ENCODE measurements around the gene BBX. TPM values are rescaled to one million over a fixed set of nuclear protein-coding genes. Genes with fewer than 3 reads are reported as not detected.
A peak's percentile ranks its signal among the peaks of the same experiment; 100 is the strongest.

BBX gene
- total RNA-seq, 1 donor from 2014 or later = 77.5 TPM

- Mint-ChIP-seq H3K36me3 (ENCODE audit: low read depth) (peaks cover 4% of the 10 kb centered on the region), H3K27me3 (no peaks in the 10 kb centered on the region), H3K9me3 (no peaks in the 10 kb centered on the region), H3K27ac (no peak overlapping the region), H3K4me1 (peaks cover 34% of the 10 kb centered on the region), H3K4me3 (no peak overlapping the region)
- intact Hi-C loops (cut with micrococcal nuclease) = loop anchor here (10.0 kb wide), 1 partner anchor 236 kb away; no protein-coding TSS in a partner anchor
- ChIA-PET POLR2A (interaction anchor here (0.7 kb wide), 1 partner anchor 396 kb away, joined by 4 read pairs; no protein-coding TSS in a partner anchor), CTCF (interaction anchor here (0.6 to 1.4 kb wide), 4 partner anchors 10 to 133 kb away, joined by 3 to 4 read pairs (median 3); no protein-coding TSS in a partner anchor)
- ATAC-seq (ENCODE audit: low read depth) (no peak), DNase-seq (no peak)
- TF ChIP-seq CTCF (IDR thresholded peaks at IDR 0.05) = no peak
These were observed 148.2 kb downstream of the BBX start for GRCh38 chr3:107670986-107671385.

GRCh38 chr3:107674371-107674770 lies 151.6 kb downstream of the BBX start:
- TF ChIP-seq CTCF (IDR thresholded peaks at IDR 0.05) = no peak
- peak overlapping the region; percentile 86 for H3K27ac Mint-ChIP-seq
- CTCF ChIA-PET = interaction anchor here (1.0 to 5.2 kb wide), 10 partner anchors 10 to 878 kb away, joined by 3 to 46 read pairs (median 10); no protein-coding TSS in a partner anchor

GRCh38 chr3:107675233-107675900 lies 152.6 kb downstream of the BBX start:
- no peak for TF ChIP-seq CTCF (IDR thresholded peaks at IDR 0.05)
- H3K27me3 Mint-ChIP-seq = no peaks in the 10 kb centered on the region
- intact Hi-C loops (cut with micrococcal nuclease) = loop anchor here (1.0 to 10.0 kb wide), 6 partner anchors 10 to 802 kb away; no protein-coding TSS in a partner anchor
- peaks cover 42% of the 10 kb centered on the region for H3K4me1 Mint-ChIP-seq
- peak overlapping the region; percentile 86 for H3K27ac Mint-ChIP-seq
- ChIA-PET CTCF (interaction anchor here (0.9 to 5.2 kb wide), 24 partner anchors 9 to 877 kb away, joined by 3 to 46 read pairs (median 6); no protein-coding TSS in a partner anchor), POLR2A (interaction anchor here (0.5 to 1.3 kb wide), 8 partner anchors 9 to 994 kb away, joined by 3 to 4 read pairs (median 4); no protein-coding TSS in a partner anchor)
- ATAC-seq (ENCODE audit: low read depth) (peak; percentile 66), DNase-seq (no peak)
- peak overlapping the region; percentile 66 for H3K4me3 Mint-ChIP-seq
- H3K36me3 Mint-ChIP-seq (ENCODE audit: low read depth) = no peaks in the 10 kb centered on the region
- no peaks in the 10 kb centered on the region for H3K9me3 Mint-ChIP-seq

More at GRCh38 chr3:107674371-107674770, 151.6 kb downstream of the BBX start:
- ATAC-seq (ENCODE audit: low read depth) (no peak), DNase-seq (no peak)
- Mint-ChIP-seq H3K36me3 (ENCODE audit: low read depth) (no peaks in the 10 kb centered on the region), H3K4me3 (peak overlapping the region; percentile 13), H3K27me3 (no peaks in the 10 kb centered on the region), H3K4me1 (peaks cover 39% of the 10 kb centered on the region), H3K9me3 (no peaks in the 10 kb centered on the region)
- intact Hi-C loops (cut with micrococcal nuclease) = loop anchor here (2.0 to 10.0 kb wide), 2 partner anchors 14 to 240 kb away; no protein-coding TSS in a partner anchor
- POLR2A ChIA-PET = interaction anchor here (1.0 kb wide), 1 partner anchor 150 kb away, joined by 4 read pairs; no protein-coding TSS in a partner anchor

GRCh38 chr3:107676469-107677309 lies 153.9 kb downstream of the BBX start:
- H3K27me3 Mint-ChIP-seq = no peaks in the 10 kb centered on the region
- TF ChIP-seq CTCF (IDR thresholded peaks at IDR 0.05) = no peak
- CTCF ChIA-PET = interaction anchor here (0.7 to 5.2 kb wide), 25 partner anchors 8 to 801 kb away, joined by 3 to 46 read pairs (median 5); no protein-coding TSS in a partner anchor
- no peaks in the 10 kb centered on the region for H3K9me3 Mint-ChIP-seq
- POLR2A ChIA-PET = interaction anchor here (0.6 to 0.7 kb wide), 2 partner anchors 78 to 682 kb away, joined by 3 to 5 read pairs; no protein-coding TSS in a partner anchor
- intact Hi-C loops (cut with micrococcal nuclease) = loop anchor here (1.0 to 10.0 kb wide), 7 partner anchors 14 to 876 kb away; no protein-coding TSS in a partner anchor
- peaks cover 53% of the 10 kb centered on the region for H3K4me1 Mint-ChIP-seq
- peak overlapping the region; percentile 67 for H3K27ac Mint-ChIP-seq
- DNase-seq (no peak), ATAC-seq (ENCODE audit: low read depth) (no peak)
- peak overlapping the region; percentile 42 for H3K4me3 Mint-ChIP-seq
- no peaks in the 10 kb centered on the region for H3K36me3 Mint-ChIP-seq (ENCODE audit: low read depth)

All from activated B cell treated with CpG ODN at 0.5 μM for 24 hours (primary cell).